ENCODE data around the gene RHBDD1. TPM values are rescaled to one million over a fixed set of nuclear protein-coding genes. Genes with fewer than 3 reads are reported as not detected.

Gene RHBDD1
- total and polyA plus RNA-seq, 8 donors = 1.8 to 31.6 (median 6.0) TPM

GRCh38 chr2:226890286-226890685, 54.4 kb downstream of the RHBDD1 start:
- Histone ChIP-seq H3K4me3 (no peak overlapping the region), H3K4me1 (peaks cover 0 to 4% (median 0%) of the 10 kb centered on the region in 4 donors), H3K36me3 (no peaks in the 10 kb centered on the region), H3K27me3 (no peaks in the 10 kb centered on the region), H3K27ac (no peak overlapping the region), H3K9me3 (no peaks in the 10 kb centered on the region)
- intact Hi-C loops (cut with DNase I; ENCODE audit: low total_unique reads) = no loop called here
- TF ChIP-seq EP300 (IDR thresholded peaks at IDR 0.05) (no peak), CTCF (IDR thresholded peaks at IDR 0.05) (no peak), POLR2AphosphoS5 (IDR thresholded peaks at IDR 0.05) (no peak), POLR2A (IDR thresholded peaks at IDR 0.05) (no peak)
- no peak for DNase-seq
- 76 to 89% (median 84%) methylated on average over 1 of the region's 1 CpG for WGBS, 5 donors

GRCh38 chr2:226891780-226892590, 56.1 kb downstream of the RHBDD1 start:
- H3K4me1 ChIP-seq = peaks cover 0 to 4% (median 0%) of the 10 kb centered on the region in 4 donors
- H3K27me3 ChIP-seq = no peaks in the 10 kb centered on the region
- no peak for DNase-seq
- H3K36me3 ChIP-seq = peaks cover 0 to 11% (median 3%) of the 10 kb centered on the region in 4 donors
- intact Hi-C loops (cut with DNase I; ENCODE audit: low total_unique reads) = no loop called here
- no peak overlapping the region for H3K4me3 ChIP-seq
- no peak for TF ChIP-seq POLR2AphosphoS5 (IDR thresholded peaks at IDR 0.05)
- no peak for TF ChIP-seq CTCF (IDR thresholded peaks at IDR 0.05)
- TF ChIP-seq EP300 (IDR thresholded peaks at IDR 0.05) = no peak
- TF ChIP-seq POLR2A (IDR thresholded peaks at IDR 0.05) = no peak
- H3K27ac ChIP-seq = no peak overlapping the region
- WGBS, 5 donors = 82 to 89% (median 87%) methylated on average over 2 of the region's 2 CpGs
- H3K9me3 ChIP-seq = no peaks in the 10 kb centered on the region

- 73 to 83% (median 80%) methylated on average over 3 of the region's 3 CpGs for WGBS, 5 donors
- no peak for DNase-seq
- intact Hi-C loops (cut with DNase I; ENCODE audit: low total_unique reads) = no loop called here
- Histone ChIP-seq H3K4me3 (no peak overlapping the region), H3K27me3 (no peaks in the 10 kb centered on the region), H3K36me3 (peaks cover 0 to 17% (median 3%) of the 10 kb centered on the region in 4 donors), H3K4me1 (peaks cover 0 to 4% (median 0%) of the 10 kb centered on the region in 4 donors), H3K9me3 (no peaks in the 10 kb centered on the region), H3K27ac (no peak overlapping the region)
- TF ChIP-seq EP300 (IDR thresholded peaks at IDR 0.05) (no peak), CTCF (IDR thresholded peaks at IDR 0.05) (no peak), POLR2A (IDR thresholded peaks at IDR 0.05) (no peak), POLR2AphosphoS5 (IDR thresholded peaks at IDR 0.05) (no peak)
Observed at GRCh38 chr2:226892729-226893128, 56.9 kb downstream of the RHBDD1 start.

- Histone ChIP-seq H3K36me3 (peaks cover 0 to 20% (median 3%) of the 10 kb centered on the region in 4 donors), H3K4me3 (no peak overlapping the region), H3K27me3 (no peaks in the 10 kb centered on the region), H3K4me1 (peaks cover 0 to 4% (median 0%) of the 10 kb centered on the region in 4 donors), H3K27ac (no peak overlapping the region), H3K9me3 (no peaks in the 10 kb centered on the region)
- TF ChIP-seq CTCF (IDR thresholded peaks at IDR 0.05) (no peak), POLR2AphosphoS5 (IDR thresholded peaks at IDR 0.05) (no peak), EP300 (IDR thresholded peaks at IDR 0.05) (no peak), POLR2A (IDR thresholded peaks at IDR 0.05) (no peak)
- WGBS, 5 donors = 88 to 93% (median 90%) methylated on average over 4 of the region's 4 CpGs
- no peak for DNase-seq
- intact Hi-C loops (cut with DNase I; ENCODE audit: low total_unique reads) = no loop called here
Observed at GRCh38 chr2:226893216-226893615, 57.4 kb downstream of the RHBDD1 start.

Measured in stomach (tissue), 9 donors.